Activated T-cell treated with anti-CD3 and anti-CD28 coated beads, Interleukin-2, amount 50 U/mL, for 1 hour (primary cell): ENCODE results near the gene UVRAG.

Source experiments
- DNase-seq: peaks from one replicate; pipeline ENCODE4 v3.0.0-alpha.2; 2020

Gene UVRAG

GRCh38 chr11:76179147-76179546 lies 364.1 kb downstream of the UVRAG start:
- DNase-seq, result no peak

- no peak for DNase-seq
These were observed 366.4 kb downstream of the UVRAG start for GRCh38 chr11:76181371-76181770.

GRCh38 chr11:76184551-76184993 lies 369.6 kb downstream of the UVRAG start:
- no peak for DNase-seq

GRCh38 chr11:76185511-76185910 lies 370.5 kb downstream of the UVRAG start:
- no peak for DNase-seq

DNA sequence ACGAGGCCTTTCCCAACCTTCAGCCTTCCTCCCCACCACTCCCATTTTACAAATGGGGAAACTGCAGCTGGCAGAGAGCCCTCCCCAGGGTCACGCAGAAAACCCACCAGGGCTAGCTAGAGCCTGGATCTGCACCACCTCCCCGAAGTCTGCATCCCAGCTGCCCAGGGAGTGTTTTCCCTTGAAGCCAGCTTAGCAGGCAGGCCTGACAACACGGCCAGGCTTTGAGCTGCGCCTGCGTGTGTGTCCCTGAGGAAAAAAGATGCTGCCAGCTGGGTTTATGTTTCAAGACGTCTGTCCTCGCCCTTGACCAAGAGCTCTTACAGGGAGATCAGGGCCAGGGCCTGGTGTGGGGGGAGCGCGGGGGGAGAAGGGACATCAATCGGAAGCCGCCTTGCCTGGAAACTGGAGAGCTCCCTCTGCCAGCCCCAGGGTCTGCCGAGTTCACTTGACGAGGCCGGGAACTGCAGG lies 371.0 kb downstream of the UVRAG start:
- no peak for DNase-seq

- DNase-seq, result no peak
These were observed 371.8 kb downstream of the UVRAG start for GRCh38 chr11:76186776-76187279.

- DNase-seq, result no peak
These were observed 373.9 kb downstream of the UVRAG start for GRCh38 chr11:76188873-76189272.

DNA sequence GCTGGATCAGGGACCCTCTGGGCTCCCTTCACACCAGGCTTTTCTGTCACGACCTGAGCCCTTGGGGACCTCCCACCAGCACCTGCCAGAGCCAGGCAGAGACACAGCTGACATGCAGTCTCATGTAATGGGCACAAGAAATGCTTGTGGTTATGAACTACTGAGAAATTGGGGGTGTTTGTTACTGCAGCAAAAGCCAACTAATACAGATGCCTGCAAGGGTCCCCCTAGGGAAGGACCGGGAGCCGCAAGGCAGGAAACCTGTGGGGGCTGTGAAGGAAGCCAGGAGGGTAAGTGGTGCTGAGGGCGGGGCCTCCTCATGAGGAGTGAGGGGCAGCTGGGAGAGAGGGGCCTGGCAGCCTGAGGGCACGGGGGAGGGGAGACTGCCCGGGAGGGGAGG lies 374.7 kb downstream of the UVRAG start:
- DNase-seq, result no peak

GRCh38 chr11:76190376-76190775 lies 375.4 kb downstream of the UVRAG start:
- no peak for DNase-seq
